ENCODE results near the gene NUP85.

Gene NUP85

DNA sequence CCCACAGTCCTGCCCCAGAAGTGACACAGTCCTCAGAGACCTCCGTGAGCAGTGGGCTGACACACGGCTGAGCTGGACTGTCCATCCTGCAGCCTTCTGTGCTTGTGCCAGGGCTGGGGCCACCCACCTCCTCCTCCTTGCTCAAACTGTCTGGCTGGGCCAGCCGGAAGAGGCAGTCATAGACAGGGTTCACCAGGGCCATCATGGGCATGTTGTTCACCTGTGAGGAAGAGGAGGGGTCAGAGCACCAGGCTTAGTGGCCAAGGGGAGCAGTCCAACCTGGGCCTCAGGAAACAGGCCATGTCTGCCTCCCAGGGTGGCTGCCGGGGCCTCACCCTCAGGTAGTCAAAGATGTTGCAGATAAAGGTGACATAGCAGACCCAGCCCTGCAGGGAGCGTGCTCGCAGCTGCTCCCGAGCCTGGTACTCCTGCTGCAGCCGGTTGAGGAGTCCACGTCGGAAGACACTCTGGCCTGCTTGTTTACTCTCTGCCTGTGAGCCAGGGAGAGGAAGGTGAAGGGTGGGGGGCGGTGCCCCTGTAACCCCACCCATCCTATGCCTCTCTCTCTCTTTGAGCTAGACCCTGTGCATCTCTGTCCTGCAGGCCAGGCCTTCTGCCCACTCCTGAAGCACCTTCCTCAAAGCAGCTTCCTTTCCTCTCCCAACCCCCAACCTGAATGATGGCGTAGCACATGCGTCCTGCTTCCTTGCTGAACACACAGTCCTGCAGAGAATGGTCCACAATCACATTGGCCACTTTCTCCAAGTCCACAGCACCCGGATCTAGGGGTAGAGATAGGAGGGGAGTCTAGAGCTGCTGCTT, 62.1 kb downstream of the NUP85 start:
- H3K4me3 ChIP-seq (ENCODE audit: control insufficient read depth, low read depth, low read length) = no peak overlapping the region
- no peak for DNase-seq (ENCODE audit: low read depth)
- TF ChIP-seq, protein P1, sequence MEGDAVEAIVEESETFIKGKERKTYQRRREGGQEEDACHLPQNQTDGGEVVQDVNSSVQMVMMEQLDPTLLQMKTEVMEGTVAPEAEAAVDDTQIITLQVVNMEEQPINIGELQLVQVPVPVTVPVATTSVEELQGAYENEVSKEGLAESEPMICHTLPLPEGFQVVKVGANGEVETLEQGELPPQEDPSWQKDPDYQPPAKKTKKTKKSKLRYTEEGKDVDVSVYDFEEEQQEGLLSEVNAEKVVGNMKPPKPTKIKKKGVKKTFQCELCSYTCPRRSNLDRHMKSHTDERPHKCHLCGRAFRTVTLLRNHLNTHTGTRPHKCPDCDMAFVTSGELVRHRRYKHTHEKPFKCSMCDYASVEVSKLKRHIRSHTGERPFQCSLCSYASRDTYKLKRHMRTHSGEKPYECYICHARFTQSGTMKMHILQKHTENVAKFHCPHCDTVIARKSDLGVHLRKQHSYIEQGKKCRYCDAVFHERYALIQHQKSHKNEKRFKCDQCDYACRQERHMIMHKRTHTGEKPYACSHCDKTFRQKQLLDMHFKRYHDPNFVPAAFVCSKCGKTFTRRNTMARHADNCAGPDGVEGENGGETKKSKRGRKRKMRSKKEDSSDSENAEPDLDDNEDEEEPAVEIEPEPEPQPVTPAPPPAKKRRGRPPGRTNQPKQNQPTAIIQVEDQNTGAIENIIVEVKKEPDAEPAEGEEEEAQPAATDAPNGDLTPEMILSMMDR (conservative IDR thresholded peaks at IDR 0.05; ENCODE audit: control insufficient read depth, insufficient read depth, low read depth, low read length) = no peak

DNA sequence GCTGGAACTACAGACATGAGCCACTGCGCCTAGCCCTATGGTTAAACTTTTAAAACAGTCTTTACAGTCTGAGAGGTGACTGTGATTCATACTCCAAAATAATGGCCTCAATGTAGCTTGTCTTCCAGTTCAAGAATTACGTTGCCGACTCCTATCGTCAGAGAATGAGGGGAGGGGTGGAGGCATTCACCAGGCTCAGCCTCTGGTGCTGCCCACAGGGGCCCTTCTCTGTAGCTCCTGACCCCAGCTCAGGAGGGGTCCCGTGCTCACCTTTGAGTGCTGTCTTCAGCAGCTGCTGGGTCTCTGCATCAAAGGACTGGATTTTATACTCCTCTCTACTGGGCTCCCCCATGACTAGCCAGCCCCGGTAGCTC, 64.4 kb downstream of the NUP85 start:
- peak overlapping the region; percentile 79 for H3K4me3 ChIP-seq (ENCODE audit: control insufficient read depth, low read depth, low read length)
- TF ChIP-seq, protein P1 (conservative IDR thresholded peaks at IDR 0.05; ENCODE audit: control insufficient read depth, insufficient read depth, low read depth, low read length) = no peak
- no peak for DNase-seq (ENCODE audit: low read depth)

DNA sequence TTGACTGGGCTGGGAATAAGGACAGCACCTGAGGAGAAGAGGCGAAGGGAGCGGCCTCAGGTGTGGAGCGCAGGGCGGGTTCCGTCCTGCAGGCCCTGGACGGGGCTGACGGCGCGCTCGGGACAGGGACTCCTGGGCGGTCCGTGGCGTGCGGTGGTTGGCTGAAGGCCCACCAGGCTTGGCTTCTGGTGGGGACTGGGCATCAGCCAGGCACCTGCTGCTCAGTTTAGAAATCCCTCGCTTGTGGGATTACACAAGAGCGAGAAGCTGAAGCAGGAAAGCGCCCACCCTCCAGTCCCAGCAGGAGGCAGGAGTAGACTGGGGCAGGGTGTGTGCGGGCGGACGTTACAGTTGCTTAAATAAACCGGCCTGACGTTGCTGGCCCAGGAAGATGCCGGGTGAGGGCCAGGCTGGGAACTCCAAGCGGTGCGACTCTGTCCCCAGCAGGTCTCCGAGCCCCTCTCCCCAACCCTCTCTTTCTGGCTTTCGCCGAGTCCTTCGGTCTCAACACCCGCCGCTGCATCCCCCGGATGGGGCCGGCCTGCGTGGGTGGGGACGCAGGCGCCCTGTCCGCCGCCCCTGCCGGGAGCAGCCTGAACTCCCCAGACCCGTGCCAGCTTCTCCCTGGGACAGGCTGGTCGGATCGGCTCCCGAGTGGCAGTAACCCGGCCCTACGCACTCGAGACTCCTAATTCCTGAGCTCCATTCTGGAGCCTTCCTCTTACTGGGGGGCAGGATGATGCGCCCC, 64.9 kb downstream of the NUP85 start:
- TF ChIP-seq, protein P1 (conservative IDR thresholded peaks at IDR 0.05; ENCODE audit: control insufficient read depth, insufficient read depth, low read depth, low read length) = peak; percentile 38
- DNase-seq (ENCODE audit: low read depth) = peak; percentile 76

DNA sequence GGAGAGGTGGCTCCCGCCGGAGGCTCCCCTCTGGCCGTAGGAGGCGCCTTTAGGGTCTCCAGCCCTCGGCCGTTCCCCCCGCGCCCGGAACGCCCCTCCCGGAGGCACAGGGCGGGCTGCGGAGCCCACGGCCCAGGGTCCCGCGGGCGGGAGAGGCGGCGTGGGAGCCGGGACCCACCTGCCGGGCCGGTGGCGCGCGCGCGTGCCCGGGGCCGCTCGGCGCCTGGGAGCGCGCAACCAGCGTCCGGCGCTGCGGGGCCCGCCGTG, 65.4 kb downstream of the NUP85 start, which contains the start of gene MIF4GD:
Gene MIF4GD (minus strand): TSS at position 266 of the 267 bp plus-strand sequence. CDS start 1,036 bp downstream, outside the sequence.
- DNase-seq (ENCODE audit: low read depth) = peak; percentile 54
- peak within 1 kb of the TSS; percentile 79 for H3K4me3 ChIP-seq (ENCODE audit: control insufficient read depth, low read depth, low read length)
- TF ChIP-seq, protein P1 (conservative IDR thresholded peaks at IDR 0.05; ENCODE audit: control insufficient read depth, insufficient read depth, low read depth, low read length) = no peak

More for the DNA sequence above, 64.9 kb downstream of the NUP85 start:
- H3K4me3 ChIP-seq (ENCODE audit: control insufficient read depth, low read depth, low read length) = peak overlapping the region; percentile 79

DNA sequence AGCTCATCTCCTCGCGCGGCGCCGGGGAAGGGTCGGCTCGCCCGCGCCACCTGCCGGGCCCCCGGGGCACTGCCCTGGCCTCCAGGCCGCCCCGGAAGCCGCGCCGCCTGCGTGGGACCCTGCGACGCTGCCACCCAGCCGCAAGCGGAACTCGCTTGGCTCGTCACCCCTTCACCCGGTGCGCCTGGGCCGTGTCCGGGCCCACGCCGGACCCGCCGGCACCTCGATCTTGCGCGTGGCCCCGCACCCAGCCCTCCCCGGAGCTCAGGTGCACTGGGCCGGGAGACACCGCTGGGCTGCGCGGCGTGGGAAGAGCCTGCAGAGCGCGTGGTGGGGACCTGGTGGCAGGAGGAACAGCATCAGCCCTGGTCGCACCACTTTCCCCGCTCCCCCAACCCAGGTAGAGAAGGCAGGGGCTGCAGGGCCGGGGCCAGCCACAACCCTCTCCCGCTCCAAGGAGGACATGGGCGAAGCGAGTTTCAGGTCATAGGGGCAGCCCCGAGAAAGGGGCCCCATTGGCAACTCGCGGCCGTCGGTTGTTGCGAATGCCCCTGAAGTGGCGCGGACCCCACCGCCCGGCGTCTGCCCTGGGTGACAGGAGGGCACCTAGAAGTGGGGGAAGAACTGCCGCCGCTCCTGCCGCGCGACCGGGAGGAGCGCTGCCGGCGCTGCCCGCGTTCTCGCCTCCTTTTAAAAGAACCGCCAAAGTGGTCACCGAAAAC, 65.9 kb downstream of the NUP85 start:
- peak overlapping the region; percentile 58 for H3K4me3 ChIP-seq (ENCODE audit: control insufficient read depth, low read depth, low read length)
- TF ChIP-seq, protein P1 (conservative IDR thresholded peaks at IDR 0.05; ENCODE audit: control insufficient read depth, insufficient read depth, low read depth, low read length) = no peak
- DNase-seq (ENCODE audit: low read depth) = no peak

DNA sequence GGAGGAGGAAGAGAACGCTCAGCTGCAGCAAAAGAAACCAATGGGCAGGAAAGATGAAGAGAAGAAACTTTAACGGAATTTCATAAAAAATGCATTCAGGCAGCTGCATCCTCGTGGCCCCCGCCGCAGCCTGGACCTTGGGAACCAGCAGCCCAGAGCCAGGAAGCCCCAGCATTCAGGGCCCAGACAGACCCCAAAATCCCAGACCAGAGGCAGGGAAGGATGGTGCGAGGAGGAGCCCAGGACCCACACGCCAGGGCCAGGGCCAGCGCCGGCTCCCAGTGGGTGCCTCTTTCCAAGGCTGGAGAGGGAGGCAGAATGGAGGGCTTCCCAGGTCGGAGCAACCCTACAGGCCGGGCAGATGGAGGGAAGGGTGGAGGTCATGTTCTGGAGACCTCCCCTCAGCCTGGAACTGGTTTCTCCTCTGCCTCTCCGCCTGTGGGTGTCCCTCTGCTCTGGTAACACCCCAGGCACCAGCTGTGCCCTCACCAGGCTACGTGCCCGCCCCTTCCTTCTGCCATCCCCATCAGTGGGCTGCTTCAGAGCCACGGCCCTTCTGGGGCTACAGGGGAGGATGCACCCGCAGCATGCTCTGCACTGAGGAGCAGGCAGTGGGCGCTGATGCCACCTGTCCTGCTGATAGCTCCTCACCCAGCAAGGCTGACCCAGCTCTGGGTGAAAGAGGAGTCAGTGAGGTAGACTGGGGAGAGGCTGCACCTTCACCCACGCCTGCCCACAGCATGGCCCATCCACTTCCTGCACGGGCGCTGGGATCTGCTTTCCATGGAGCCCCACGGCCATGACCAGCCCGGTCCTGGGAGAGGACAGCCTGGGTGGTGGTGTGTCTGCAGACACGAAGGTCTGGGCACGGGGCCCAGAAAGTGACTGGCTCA, 66.7 kb downstream of the NUP85 start:
- H3K4me3 ChIP-seq (ENCODE audit: control insufficient read depth, low read depth, low read length) = peak overlapping the region; percentile 58
- peak; percentile 50 for DNase-seq (ENCODE audit: low read depth)
- TF ChIP-seq, protein P1 (conservative IDR thresholded peaks at IDR 0.05; ENCODE audit: control insufficient read depth, insufficient read depth, low read depth, low read length) = no peak

All from fibroblast of mammary gland (primary cell).